GM21447 (cell line): Measurements from ENCODE around the gene RNASEH2A.
"Not testable (repeated sequence)": the region's sequence is repeated elsewhere in the genome, so short reads cannot be mapped to it uniquely, and the experiment has no call there.

Experiments
- ATAC-seq: cut with Tn5 transposase; IDR thresholded peaks from one replicate; pipeline ENCODE4 v1.9.1; 2021; ENCODE audit not compliant: unreplicated experiment

The RNASEH2A gene

DNA sequence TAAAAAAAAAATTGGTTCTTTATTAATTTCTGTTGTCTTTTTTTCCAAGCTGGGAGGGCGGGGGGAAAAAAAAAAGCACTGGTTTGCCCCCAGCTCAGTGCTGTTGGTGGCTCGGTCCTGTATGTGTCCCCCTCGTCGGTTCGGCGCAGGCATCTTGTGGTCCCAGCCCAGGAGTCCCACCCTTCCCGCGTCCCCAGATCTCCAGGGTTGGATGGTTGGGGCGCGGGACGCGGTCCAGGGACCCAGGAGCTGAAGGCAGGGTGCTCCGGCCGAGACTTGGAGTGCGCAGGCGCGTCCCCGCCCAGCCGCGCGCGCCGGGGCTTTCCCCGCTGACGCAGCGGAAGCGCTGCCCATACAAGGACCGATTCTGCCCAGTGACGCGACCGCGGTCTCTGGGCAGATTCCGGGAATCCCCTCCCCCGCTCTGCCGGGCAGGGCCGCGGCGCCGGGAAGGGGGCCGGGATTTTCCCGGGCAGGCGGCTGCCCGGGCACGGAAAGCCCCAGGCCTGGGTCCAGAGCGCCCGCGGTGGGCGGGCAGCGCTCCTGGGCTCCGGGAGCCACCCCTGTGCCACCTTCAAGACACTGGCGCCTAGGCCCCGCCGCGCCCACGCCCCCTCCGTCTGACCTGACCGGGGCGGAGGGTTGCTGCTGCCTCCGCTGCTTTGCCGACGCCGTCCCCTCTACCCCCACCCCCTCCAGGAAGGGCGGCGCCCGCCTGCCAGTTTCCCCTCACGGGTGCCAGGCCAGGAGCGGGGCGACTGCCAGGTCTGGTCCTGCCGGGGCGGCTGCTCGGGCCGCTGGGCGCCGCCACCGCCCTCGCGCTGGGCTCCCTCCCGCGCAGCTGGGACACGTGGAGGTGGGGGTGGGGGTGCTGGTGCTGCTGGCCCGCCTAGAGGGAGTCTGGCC, 12.8 kb upstream of the RNASEH2A start:
- ATAC-seq = no peak

DNA sequence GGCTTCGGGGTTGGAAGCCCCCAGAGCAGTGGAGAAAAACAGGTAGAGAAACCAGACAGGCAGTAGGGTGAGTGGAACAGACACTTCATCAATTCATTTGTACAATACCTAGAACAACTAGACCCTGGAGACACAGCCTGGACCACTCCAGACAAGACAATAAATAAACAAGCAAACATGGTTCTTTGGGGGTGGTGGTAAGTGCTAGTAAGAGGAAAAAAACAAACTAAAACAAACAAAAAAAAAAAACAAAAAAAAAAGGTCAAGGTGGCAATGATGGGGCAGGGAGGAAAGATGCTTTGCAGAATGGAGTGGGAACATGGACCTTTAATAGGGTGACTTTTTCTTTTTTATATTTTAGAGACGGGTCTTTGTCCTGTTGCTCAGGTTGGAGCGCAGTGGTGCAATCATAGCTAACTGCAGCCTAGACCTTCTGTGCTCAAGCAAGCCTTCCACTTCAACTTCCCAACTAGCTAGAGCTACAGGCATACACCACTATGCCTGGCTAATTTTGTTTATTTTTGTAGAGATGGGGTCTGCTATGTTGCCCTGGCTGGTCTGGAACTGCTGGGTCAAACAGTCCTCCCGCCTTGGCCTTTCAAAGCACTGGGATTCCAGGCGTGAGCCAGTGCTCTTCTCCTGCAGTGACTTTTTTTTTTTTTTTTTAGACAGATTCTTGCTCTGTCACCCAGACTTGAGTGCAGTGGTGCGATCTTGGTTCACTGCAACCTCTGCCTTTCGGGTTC, 12.0 kb upstream of the RNASEH2A start:
- ATAC-seq = no peak

DNA sequence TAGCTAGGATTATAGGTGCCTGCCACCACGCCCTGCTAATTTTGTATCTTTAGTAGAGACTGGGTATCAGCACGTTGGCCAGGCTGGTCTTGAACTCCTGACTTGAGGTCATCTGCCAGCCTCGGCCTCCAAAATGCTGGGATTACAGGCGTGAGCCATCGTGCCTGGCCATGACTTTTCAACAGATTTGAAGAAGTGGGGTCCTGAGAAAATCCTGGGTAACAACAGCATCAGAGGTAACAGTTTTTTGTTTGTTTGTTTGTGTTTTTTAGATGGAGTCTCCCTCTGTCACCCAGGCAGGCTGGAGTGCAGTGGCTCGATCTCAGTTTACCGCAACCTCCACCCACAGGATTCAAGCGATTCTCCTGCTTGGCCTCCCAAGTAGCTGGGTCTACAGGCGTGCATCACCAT, 11.4 kb upstream of the RNASEH2A start:
- ATAC-seq = no peak

DNA sequence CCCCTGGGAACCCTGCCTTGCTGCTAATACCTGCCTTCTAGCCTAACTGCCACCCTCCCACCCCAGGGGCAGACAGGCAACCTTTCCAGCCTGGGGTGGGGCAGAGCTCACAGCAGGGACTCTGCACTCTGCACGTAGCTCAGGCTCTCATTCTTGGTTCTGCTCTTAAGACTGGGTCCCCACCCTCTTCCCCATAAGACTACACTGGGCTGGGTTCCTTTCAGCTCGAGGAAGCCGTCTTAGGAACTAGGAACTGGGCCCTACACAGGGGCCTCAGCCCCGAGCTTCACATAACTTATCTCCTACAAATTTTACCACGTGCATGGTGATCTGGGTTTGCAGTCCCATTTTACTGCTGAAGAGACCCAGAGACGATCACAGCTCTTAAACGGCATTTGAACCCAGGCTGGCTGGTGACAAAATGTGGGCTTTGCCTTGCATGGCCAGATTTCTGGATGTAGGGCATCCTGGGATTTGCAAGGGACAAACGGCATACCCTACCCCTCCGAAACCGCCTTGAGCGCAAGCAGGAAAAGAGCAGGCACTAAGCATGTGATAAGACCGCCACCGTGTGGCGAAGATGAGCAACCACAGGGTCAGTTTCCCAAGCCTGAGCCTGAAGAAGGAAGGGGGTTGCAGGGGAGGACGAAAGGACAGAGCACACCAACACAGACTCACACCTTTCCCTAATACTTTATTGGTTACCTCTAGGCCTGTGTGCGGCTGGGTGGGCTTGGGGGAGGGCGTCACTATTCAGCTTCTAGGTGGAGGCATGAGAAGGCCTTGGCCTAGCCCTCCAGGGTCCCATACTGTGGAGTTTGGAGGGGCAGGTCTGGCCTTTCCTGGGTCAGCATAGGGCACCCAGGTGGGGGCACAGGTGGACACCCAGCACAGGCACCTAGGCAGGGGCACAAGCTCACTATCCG, 10.0 kb upstream of the RNASEH2A start:
- no peak for ATAC-seq

DNA sequence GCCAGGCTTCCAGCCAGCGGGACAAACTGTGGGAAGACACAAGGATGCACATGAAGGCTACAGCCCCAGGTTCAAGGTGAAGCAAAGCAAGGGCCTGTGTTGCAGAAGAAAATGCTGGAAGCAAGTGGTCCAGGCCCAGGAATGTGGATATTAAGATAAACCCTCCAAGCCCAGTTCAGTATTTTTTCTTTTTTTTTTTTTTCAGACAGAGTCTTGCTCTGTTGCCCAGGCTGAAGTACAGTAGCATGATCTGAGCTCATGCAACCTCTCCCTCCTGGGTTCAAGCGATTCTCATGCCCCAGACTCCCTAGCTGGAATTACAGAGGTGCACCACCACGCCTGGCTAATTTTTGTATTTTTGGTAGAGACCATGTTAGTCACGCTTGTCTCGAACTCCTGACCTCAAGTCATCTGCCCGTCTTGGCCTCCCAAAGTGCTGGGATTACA, 9.2 kb upstream of the RNASEH2A start:
- no peak for ATAC-seq

DNA sequence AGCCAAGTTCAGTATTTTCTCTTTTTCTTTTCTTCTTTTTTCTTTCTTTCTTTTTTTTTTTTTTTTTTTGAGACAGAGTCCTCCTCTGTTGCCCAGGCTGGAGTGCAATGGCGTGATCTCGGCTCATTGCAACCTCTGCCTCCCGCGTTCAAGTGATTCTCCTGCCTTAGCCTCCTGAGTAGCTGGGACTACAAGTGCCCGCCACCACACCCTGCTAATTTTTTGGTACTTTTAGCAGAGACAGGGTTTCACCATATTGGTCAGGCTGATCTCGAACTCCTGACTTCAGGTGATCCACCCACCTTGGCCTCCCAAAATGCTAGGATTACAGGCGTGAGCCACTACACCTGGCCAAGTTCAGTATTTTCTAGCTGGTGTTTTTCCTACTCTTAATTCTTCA, 8.8 kb upstream of the RNASEH2A start:
- ATAC-seq = not testable (repeated sequence)

DNA sequence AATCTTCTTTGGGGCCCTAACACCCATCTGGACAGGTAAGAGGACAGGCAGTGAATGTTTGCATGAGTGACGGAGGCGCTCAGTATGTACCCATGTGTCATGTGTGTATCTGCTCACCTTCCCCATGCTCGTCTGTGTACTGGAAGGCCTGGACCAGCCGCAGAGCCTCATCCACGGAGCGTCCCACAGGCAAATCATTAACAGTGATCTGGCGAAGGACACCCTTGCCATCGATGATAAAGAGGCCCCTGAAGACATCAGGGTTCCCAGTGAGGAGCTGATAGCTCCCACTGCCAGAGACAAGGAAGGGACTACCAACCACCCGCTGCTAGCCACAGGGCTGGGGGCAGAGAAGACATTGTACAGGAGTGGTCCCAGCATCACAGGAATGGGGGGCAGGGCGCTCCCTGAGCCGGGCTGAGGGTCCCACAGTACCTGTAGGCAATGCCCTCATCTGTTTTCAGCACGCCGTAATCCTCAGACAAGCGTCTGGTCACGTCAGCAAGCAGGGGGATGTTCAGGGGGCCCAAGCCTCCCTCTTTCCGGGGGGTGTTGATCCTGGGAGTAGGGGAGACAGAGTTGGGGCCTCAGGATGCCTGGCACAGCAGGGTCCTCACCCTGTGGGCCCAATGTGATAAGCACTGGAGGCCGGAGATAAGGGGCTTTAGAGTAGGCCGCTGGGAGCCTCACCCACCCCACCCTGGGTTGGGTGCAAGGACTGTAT, 6.5 kb upstream of the RNASEH2A start:
- ATAC-seq = no peak

DNA sequence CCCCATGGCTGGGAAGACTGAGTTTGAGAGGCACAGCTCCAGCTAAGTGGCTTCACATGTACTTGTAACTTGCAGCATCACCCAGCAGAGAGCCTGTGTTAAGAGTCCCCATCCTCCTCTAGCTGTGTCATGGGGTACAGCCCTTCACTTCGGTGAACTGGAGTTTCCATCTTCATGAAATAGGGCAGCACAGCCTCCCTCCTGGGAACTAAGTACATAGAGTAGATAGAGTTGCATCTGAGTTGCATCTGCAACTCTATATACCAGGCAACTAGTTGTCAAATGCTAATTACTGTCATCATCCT, 6.0 kb upstream of the RNASEH2A start:
- no peak for ATAC-seq

DNA sequence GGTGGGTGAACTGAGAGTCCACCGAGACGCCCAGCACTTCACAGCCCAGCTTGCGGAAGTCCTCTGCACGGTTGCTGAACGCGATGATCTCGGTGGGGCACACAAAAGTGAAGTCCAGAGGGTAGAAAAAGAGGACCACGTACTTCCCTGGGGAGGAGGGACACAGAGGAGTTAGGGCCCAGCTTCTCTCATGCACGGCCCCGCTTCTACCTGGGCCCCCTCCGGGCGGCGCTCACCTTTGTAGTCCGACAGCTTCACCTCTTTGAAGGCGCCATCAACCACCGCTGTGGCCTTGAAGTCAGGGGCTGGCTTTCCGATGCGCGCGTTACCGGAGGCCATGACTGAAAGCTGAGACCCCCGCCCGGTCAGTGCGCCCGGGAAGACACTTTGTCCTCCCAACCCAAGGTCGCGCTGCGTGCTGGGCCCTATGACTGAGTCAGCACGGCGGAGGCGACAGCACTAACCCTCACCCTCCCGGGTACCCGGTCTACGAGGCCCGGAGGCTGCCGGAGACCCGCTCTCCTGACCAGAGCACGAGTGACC, 5.4 kb upstream of the RNASEH2A start:
- ATAC-seq = no peak

DNA sequence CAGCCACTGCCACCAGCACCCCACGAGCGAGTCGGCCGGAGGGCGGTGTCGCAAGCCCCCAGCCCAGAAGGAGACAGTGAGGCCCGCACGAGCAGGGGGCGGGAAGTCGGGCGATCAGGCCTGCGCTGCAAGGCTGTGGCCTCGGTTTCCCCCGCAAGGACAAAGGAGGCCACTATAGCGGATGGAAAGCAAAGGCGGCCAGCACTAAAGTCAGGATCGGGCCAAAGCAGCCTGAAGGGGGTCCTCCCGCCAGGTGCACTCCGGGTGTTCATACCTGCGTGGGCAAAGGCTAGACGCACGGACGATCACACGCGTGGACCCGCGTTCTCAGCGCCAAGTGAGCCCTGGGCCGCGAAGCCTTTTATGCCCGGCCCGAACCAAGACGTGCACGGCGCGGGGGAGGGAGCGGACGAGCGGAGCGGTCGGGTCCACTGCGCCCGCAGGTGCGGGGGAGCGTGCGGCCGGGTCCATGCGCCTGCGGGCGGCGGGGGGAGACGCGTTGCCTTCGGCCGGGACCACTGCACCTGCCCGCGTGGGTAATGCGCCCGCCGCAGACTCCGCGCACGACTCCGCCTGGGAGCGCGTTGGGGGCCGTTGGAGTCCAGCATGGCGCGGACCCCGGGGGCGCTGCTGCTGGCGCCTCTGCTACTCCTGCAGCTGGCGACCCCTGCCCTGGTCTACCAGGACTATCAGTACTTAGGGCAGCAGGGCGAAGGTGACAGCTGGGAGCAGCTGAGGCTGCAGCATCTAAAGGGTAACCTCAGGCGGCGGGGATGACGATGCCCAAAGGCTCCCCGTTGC, 4.7 kb upstream of the RNASEH2A start, which contains the start of the genes PRDX2 and THSD8:
Gene PRDX2, minus strand, starts transcription at position 335 of the 801 bp plus-strand sequence. CDS start 539 bp downstream, outside the sequence.
Gene THSD8, plus strand, starts transcription at position 604 of the 801 bp plus-strand sequence. Its CDS starts 3 bp downstream, at position 607.
- no peak for ATAC-seq

DNA sequence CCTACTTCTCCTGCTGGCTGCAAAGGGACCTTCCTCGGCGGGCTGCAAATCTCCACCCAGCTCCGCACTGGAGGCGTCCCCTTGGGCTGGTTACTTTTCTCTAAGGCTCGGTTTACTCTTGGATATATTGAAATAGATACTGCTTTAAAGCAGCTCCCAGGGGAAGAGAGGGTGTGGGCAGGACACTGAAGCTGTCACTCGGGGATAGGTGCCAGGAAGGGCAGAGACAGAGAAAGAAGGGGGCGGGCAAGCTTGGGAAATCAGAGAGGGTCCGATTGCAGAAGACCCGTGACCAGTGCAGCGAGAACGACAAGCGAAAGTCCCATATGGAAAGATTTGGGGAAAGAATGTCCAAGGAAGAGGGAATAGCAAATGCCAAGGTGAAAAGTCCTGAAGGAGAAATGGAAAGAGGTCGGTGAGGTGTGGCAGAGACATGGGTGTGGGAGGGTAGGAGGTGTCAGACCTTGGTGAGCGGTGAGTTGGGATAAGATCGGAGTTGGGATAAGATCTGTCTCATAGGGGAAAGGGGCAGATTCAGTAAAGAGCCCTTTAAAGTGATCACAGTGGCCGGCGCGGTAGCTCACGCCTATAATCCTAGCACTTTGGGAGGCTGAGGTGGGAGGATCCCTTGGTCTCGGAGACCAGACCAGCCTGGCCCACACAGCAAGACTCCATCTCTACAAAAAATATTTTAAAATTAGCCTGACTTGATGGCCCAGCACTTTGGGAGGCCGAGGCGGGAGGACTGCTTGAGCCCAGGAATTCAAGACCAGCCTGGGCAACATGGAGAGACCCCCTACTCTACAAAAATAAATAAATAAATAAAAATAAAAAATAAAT, 3.9 kb upstream of the RNASEH2A start:
- no peak for ATAC-seq

DNA sequence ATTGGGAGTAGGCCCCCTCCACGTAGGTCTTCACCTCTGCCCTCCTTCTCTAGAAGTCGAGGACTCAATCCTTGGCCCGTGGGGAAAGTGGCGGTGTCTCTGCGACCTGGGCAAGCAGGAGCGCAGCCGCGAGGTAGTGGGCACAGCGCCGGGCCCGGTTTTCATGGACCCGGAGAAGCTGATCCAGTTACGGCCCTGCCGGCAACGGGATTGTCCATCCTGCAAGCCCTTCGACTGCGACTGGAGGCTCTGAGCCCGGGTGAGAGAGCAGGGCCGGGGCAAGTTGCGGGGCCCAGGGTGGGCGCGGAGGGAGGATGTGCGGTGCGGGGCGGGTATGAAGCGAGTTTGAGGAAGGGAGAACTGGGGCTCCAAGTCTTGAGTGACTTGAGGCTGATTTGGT, 2.3 kb upstream of the RNASEH2A start:
- no peak for ATAC-seq

DNA sequence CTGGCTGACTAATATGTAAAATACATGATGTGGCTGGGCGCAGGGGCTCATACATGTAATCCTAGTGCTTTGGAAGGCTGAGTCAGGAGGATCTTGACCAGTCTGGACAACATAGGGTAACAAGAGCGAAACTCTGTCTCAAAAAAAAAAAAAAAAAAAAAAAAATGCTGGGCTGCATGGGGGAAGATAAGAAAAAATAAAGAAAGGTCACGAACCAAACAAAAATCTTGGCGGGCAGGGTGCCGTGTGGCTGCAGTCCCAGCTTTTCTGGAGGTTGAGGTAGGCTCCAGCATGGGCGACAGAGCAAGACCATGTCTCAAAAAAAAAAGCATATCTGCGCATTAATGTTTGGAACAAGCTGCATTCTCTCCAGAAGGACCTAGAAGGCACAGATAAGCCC, 8.7 kb downstream of the RNASEH2A start:
- ATAC-seq = no peak

DNA sequence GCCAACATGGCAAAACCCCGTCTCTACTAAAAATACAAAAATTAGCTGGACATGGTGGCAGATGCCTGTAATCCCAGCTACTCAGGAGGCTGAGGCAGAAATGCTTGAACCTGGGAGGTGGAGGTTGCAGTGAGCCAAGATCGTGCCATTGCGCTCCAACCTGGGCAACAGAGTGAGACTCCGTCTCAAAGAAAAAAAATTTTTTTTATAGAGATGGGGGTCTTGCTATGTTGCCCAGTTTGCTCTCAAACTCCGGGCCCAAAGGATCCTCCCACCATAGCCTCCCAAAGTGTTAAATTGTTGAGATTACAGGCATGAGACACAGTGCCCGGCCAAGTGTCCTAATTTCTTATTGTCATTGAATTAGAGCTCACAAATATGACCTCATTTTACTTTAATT, 10.8 kb downstream of the RNASEH2A start:
- ATAC-seq = not testable (repeated sequence)

DNA sequence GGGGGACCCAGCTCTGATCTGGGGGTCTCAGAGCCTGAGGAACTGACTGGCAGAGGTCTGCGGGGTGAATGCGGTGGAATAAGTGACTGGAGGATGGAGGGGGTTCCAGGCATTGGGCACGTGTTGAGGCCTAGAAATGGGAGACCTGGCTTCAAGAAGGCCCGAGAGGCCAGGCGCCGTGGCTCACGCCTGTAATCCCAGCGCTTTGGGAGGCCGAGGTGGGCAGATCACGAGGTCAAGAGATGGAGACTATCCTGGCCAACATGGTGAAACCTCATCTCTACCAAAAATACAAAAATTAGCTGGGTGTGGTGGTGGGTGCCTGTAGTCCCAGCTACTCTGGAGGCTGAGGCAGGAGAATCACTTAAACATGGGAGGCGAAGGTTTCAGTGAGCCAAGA, 11.4 kb downstream of the RNASEH2A start:
- not testable (repeated sequence) for ATAC-seq

DNA sequence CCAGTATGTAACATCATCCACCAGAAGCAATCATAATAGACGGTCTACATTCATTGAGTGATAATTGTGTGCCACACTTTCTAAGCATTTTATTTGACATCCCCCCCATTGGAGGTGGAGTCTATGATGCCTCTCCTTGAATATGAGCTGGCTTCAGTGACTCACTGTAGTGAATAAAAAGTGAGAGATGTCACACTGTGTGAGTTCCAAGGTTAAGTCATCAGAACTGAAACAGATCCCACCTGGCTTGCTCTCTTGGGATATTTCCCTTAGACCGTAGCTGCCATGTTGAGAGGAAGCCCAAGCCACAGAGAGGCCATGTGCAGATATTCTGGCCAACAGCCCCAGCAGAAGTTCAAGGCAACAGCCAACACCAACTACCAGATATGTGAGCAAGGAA, 15.4 kb downstream of the RNASEH2A start:
- ATAC-seq = no peak

DNA sequence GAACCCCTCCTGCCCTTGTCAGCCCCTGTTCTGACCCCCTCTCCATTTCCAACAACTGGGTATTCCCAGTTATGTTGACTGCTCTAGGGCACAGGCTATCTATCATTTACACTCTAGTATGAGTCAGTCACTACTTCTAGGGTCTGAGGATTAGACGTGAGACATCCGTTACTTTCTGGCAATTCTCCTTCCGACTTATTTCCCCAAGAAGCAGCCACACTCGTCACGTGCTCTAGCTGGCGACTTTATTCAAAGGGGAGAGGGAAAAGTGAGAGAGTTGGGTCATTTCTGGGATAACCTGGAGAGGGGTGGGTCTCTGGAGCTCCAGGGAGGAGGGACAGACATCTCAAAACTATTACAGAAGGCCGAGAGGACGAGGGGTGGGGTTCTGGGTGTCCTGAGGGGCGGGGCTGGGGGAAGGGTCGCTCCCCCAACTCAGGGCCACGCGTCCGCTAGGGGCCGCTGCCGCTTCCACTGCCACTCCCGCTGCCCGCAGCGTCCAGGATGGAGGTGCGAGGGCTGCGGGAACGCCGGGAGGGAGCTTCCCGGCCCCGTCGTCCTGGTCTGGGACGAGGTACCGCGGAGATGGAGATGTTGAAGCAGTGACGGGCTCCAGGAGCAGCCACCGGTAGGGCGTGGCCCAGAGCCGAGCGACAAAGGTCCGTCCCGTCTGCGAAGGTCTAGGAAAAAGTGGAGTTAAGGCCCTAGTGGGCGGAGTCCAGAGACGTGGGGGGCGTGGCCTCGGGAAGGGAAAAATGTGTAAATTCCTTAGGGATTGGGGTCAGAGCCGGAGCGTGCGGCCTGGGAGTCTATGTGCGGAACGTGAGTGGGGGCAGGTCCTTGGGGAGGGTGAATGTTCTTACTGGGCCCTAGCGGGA, 19.1 kb downstream of the RNASEH2A start:
- no peak for ATAC-seq
